Measurements from ENCODE around the gene FBXL13.

The FBXL13 gene

DNA sequence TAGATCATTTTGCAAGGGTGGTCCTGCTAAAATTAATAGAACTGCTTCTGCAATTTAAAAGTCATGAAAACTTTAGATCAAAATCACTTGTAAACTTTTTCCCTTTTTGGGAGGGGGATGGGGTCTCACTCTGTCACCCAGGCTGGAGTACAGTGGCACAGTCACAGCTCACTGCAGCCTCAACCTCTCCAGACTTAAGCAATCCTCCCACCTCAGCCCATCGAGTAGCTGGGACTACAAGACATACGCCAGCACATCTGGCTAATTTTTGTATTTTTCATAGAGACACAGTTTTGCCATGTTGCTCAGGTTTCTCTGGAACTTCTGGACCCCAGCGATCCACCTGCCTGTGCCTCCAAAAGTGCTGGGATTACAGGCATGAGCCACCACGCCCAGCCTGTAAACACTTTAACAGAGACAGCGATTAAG lies 82.1 kb downstream of the FBXL13 start:
- peak; percentile 30 for DNase-seq (ENCODE audit: low read depth)
- TF ChIP-seq, protein P1, sequence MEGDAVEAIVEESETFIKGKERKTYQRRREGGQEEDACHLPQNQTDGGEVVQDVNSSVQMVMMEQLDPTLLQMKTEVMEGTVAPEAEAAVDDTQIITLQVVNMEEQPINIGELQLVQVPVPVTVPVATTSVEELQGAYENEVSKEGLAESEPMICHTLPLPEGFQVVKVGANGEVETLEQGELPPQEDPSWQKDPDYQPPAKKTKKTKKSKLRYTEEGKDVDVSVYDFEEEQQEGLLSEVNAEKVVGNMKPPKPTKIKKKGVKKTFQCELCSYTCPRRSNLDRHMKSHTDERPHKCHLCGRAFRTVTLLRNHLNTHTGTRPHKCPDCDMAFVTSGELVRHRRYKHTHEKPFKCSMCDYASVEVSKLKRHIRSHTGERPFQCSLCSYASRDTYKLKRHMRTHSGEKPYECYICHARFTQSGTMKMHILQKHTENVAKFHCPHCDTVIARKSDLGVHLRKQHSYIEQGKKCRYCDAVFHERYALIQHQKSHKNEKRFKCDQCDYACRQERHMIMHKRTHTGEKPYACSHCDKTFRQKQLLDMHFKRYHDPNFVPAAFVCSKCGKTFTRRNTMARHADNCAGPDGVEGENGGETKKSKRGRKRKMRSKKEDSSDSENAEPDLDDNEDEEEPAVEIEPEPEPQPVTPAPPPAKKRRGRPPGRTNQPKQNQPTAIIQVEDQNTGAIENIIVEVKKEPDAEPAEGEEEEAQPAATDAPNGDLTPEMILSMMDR (conservative IDR thresholded peaks at IDR 0.05; ENCODE audit: control insufficient read depth, insufficient read depth, low read depth, low read length), result no peak
- no peak overlapping the region for H3K4me3 ChIP-seq (ENCODE audit: control insufficient read depth, low read depth, low read length)

DNA sequence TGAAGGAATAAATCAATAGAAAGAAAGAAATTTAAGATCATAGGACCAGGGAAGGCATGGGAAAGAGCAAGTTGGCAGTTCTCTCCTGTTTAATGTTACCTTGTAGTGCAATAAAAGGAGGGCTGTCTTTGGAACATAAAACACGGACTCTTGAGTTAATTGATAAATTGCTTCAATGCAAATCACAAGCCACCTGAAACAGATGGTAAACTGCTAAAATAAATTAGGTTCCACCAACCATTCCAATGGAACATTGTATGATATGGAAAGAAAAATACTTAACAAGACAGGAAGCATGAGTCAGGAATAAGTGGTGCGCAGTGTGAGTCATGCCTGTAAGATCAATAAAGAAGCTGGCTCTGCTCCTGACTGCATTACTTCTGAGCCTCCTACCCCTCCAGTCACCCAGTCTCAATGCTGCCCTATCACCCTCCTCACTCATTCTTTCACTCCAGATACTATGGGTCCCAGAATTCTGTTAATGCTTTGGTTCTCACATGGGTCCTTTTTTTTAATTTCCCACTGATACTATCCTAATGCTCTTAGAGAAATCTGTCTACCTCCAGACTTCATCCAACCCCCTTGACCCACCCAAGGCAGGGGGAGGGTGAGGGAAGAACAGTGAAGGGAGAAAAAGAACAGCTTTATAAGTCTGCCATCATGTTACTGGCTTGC lies 82.9 kb downstream of the FBXL13 start:
- DNase-seq (ENCODE audit: low read depth), result peak; percentile 98
- H3K4me3 ChIP-seq (ENCODE audit: control insufficient read depth, low read depth, low read length), result no peak overlapping the region
- TF ChIP-seq, protein P1 (conservative IDR thresholded peaks at IDR 0.05; ENCODE audit: control insufficient read depth, insufficient read depth, low read depth, low read length), result no peak

DNA sequence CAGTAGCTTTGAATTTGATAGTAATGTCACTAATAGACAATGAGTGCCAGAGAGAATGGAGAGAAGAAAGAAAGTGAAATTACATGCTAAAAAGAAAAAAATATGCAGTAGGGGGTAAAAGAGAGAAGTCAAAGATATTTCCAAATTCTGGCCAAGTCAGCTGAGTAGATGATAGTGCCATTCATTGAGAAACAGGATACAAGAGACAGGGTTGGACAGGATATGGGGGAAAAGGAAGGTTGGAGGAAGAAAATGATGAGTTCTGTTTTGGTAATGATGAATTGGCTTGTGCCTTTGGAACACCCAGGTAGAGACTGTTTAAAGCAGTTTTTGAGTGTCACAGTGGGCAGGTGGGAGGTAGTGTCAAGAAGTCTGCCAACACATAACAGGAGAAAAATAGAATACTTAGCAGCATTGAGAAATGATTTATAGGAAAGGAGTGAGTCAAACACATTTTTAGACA lies 83.5 kb downstream of the FBXL13 start:
- no peak overlapping the region for H3K4me3 ChIP-seq (ENCODE audit: control insufficient read depth, low read depth, low read length)
- TF ChIP-seq, protein P1 (conservative IDR thresholded peaks at IDR 0.05; ENCODE audit: control insufficient read depth, insufficient read depth, low read depth, low read length), result no peak

DNA sequence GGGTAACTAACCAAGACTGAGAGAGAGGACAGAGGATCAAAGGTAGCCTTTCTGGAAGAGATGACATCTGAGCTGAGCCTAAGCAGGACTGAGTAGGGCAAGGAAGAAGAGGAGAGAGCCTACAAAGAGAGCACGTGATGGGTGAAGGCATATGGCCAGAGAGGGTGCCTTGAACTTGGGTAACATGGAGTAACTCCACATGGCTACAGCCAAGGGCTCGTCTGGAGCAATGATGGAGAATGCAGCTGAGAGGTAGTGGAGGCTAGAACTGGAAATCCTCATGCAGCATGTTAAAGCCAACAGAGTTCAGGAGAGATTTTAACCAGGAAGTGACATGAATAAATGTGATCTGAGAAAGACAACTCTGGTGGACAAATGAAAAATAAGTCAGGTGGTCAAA lies 84.0 kb downstream of the FBXL13 start:
- H3K4me3 ChIP-seq (ENCODE audit: control insufficient read depth, low read depth, low read length), result no peak overlapping the region
- TF ChIP-seq, protein P1 (conservative IDR thresholded peaks at IDR 0.05; ENCODE audit: control insufficient read depth, insufficient read depth, low read depth, low read length), result no peak
- DNase-seq (ENCODE audit: low read depth), result no peak

More for the DNA sequence above, 83.5 kb downstream of the FBXL13 start:
- DNase-seq (ENCODE audit: low read depth), result no peak

DNA sequence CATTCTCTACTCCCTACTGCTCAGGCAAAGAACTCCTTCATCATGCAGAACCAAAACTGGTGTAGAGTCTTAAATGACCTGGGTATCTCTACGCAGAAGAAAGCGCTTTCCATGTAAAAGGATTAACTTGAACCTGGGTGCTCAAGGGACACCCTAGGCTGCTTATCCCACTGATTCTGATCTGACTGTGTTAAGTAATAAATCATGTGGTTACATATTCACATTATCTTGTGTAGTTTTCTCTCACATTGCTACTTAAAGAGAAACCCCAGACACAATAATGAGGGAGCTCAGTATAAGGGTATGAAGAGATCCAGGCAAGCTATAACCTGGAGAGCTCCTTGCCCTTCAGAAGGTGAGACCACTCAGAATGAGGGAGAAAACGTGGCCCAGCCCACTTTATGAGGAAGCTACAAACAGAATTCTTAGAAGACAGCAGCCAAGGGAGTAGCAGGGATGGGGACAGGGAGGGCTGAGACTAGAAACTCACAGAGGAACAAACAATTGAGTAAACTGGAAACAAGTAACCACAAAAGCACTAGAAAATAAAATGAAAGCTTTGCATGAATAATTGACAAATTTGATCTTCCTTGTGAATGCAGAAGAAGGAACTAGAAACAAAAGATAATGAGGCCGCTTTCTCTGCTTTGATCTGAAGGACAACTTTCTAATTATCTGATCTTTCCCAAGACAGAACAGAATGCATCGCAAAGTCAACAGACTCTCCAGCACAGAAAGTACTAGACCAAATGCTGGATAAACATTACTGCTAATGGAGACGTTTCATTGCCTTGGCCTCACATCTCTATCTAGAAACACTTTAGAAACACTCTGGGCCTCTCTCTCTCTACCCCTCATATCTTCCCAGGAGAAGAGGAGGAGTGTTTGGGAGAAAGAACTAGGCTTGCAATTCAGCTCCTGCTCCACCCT lies 85.7 kb downstream of the FBXL13 start:
- H3K4me3 ChIP-seq (ENCODE audit: control insufficient read depth, low read depth, low read length), result no peak overlapping the region
- no peak for DNase-seq (ENCODE audit: low read depth)
- TF ChIP-seq, protein P1 (conservative IDR thresholded peaks at IDR 0.05; ENCODE audit: control insufficient read depth, insufficient read depth, low read depth, low read length), result no peak

DNA sequence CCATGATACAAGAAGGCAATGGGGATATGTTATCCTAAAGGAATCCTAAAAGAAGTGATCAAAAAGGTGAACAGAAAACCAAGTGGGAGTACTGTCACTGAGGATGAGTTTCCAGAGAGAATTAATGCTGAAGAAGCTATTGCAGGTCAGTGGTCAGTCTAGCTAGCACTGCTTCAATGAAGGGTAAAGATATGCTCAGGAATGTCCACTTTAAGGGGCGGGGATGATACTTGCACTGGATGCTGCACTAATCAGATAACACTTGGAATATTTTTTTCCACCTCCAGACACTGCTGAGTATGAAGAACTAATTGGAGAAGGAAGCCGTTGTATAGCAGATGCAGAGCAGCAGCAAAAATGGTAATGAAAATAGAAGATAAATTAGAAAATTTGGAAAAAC lies 86.5 kb downstream of the FBXL13 start:
- TF ChIP-seq, protein P1 (conservative IDR thresholded peaks at IDR 0.05; ENCODE audit: control insufficient read depth, insufficient read depth, low read depth, low read length), result no peak
- no peak overlapping the region for H3K4me3 ChIP-seq (ENCODE audit: control insufficient read depth, low read depth, low read length)
- DNase-seq (ENCODE audit: low read depth), result no peak

Data from fibroblast of mammary gland (primary cell).